Superior temporal gyrus (tissue), 1 donor: ENCODE measurements around the gene KIF16B.
A peak's percentile ranks its signal among the peaks of the same experiment; 100 is the strongest.

Experiments
- DNase-seq: peaks from one replicate; pipeline ENCODE4 v3.0.0-alpha.2; 2016; ENCODE audit errors: extremely low spot score

Gene KIF16B

GRCh38 chr20:16353417-16353781, 219.8 kb downstream of the KIF16B start:
- no peak for DNase-seq

GRCh38 chr20:16352751-16353416, 220.4 kb downstream of the KIF16B start:
- DNase-seq = no peak

- no peak for DNase-seq
Measured at GRCh38 chr20:16352321-16352720, 220.9 kb downstream of the KIF16B start.

GRCh38 chr20:16351415-16351814, 221.8 kb downstream of the KIF16B start:
- no peak for DNase-seq

- DNase-seq = no peak
Measured at GRCh38 chr20:16350465-16350864, 222.8 kb downstream of the KIF16B start.

GRCh38 chr20:16349523-16350260, 223.6 kb downstream of the KIF16B start:
- no peak for DNase-seq

- DNase-seq = no peak
Measured at GRCh38 chr20:16346956-16347355, 226.3 kb downstream of the KIF16B start.

GRCh38 chr20:16337707-16338106, 235.5 kb downstream of the KIF16B start:
- DNase-seq = no peak

GRCh38 chr20:16327606-16328005, 245.6 kb downstream of the KIF16B start:
- no peak for DNase-seq

GRCh38 chr20:16321291-16321690, 252.0 kb downstream of the KIF16B start:
- DNase-seq = peak; percentile 41

GRCh38 chr20:16317445-16318362, 255.5 kb downstream of the KIF16B start:
- DNase-seq = no peak

GRCh38 chr20:16316513-16316912, 256.7 kb downstream of the KIF16B start:
- no peak for DNase-seq

GRCh38 chr20:16314748-16315159, 258.5 kb downstream of the KIF16B start:
- peak; percentile 47 for DNase-seq

GRCh38 chr20:16314320-16314719, 258.9 kb downstream of the KIF16B start:
- no peak for DNase-seq

- DNase-seq = no peak
Measured at GRCh38 chr20:16313917-16314316, 259.3 kb downstream of the KIF16B start.

GRCh38 chr20:16312998-16313397, 260.2 kb downstream of the KIF16B start:
- DNase-seq = no peak

- peak; percentile 71 for DNase-seq
Measured at GRCh38 chr20:16311756-16312155, 261.5 kb downstream of the KIF16B start.

GRCh38 chr20:16308754-16309153, 264.5 kb downstream of the KIF16B start:
- no peak for DNase-seq

GRCh38 chr20:16302818-16303217, 270.4 kb downstream of the KIF16B start:
- no peak for DNase-seq

GRCh38 chr20:16301986-16302385, 271.3 kb downstream of the KIF16B start:
- no peak for DNase-seq

- no peak for DNase-seq
Measured at GRCh38 chr20:16299897-16300296, 273.4 kb downstream of the KIF16B start.

GRCh38 chr20:16296931-16297330, 276.3 kb downstream of the KIF16B start:
- DNase-seq = no peak
